ENCODE measurements around the gene KPNA4. TPM values are rescaled to one million over a fixed set of nuclear protein-coding genes. Genes with fewer than 3 reads are reported as not detected.

The KPNA4 gene
- total RNA-seq, 4 donors from 2014 or later, result 19.9 to 34.7 (median 23.4) TPM

GRCh38 chr3:160566499-160566898 lies 1.1 kb upstream of the KPNA4 start:
- no peaks in the 10 kb centered on the region for H3K27me3 ChIP-seq
- H3K36me3 ChIP-seq, result peaks cover 0 to 10% (median 0%) of the 10 kb centered on the region in 3 donors
- no peaks in the 10 kb centered on the region for H3K9me3 ChIP-seq
- peaks cover 15 to 45% (median 24%) of the 10 kb centered on the region in 3 donors for H3K4me1 ChIP-seq
- 9 to 22% methylated on average over 10 of the region's 10 CpGs for WGBS, 2 donors
- H3K4me3 ChIP-seq, result peak overlapping the region; percentile 65 to 90 (median 84)
- no peak for DNase-seq
- intact Hi-C loops (cut with DNase I), result no loop called here
- TF ChIP-seq, protein P1, sequence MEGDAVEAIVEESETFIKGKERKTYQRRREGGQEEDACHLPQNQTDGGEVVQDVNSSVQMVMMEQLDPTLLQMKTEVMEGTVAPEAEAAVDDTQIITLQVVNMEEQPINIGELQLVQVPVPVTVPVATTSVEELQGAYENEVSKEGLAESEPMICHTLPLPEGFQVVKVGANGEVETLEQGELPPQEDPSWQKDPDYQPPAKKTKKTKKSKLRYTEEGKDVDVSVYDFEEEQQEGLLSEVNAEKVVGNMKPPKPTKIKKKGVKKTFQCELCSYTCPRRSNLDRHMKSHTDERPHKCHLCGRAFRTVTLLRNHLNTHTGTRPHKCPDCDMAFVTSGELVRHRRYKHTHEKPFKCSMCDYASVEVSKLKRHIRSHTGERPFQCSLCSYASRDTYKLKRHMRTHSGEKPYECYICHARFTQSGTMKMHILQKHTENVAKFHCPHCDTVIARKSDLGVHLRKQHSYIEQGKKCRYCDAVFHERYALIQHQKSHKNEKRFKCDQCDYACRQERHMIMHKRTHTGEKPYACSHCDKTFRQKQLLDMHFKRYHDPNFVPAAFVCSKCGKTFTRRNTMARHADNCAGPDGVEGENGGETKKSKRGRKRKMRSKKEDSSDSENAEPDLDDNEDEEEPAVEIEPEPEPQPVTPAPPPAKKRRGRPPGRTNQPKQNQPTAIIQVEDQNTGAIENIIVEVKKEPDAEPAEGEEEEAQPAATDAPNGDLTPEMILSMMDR (IDR thresholded peaks at IDR 0.05), result no peak
- no peak for TF ChIP-seq POLR2A (IDR thresholded peaks at IDR 0.05)
- peak overlapping the region; percentile 95 to 99 (median 98) for H3K27ac ChIP-seq

GRCh38 chr3:160564949-160565441 lies 376 bp downstream of the KPNA4 start:
- intact Hi-C loops (cut with DNase I), result no loop called here
- Histone ChIP-seq H3K4me3 (peak overlapping the region; percentile 65 to 90 (median 84)), H3K4me1 (peaks cover 20 to 60% (median 24%) of the 10 kb centered on the region in 3 donors), H3K27me3 (no peaks in the 10 kb centered on the region), H3K27ac (peak overlapping the region; percentile 95 to 99 (median 98)), H3K36me3 (peaks cover 0 to 10% (median 0%) of the 10 kb centered on the region in 3 donors), H3K9me3 (no peaks in the 10 kb centered on the region)
- no peak for DNase-seq
- 0% methylated on average over 27 of the region's 62 CpGs; no CpG with 5 or more reads in 1 of the 2 donors for WGBS, 2 donors
- TF ChIP-seq, protein P1 (IDR thresholded peaks at IDR 0.05), result no peak
- TF ChIP-seq POLR2A (IDR thresholded peaks at IDR 0.05), result no peak

- Histone ChIP-seq H3K27me3 (no peaks in the 10 kb centered on the region), H3K4me3 (peak overlapping the region; percentile 65 to 90 (median 84)), H3K9me3 (no peaks in the 10 kb centered on the region), H3K27ac (peak overlapping the region; percentile 95 to 99 (median 98)), H3K4me1 (peaks cover 20 to 65% (median 24%) of the 10 kb centered on the region in 3 donors), H3K36me3 (peaks cover 0 to 10% (median 0%) of the 10 kb centered on the region in 3 donors)
- intact Hi-C loops (cut with DNase I), result no loop called here
- TF ChIP-seq, protein P1 (IDR thresholded peaks at IDR 0.05), result no peak
- TF ChIP-seq POLR2A (IDR thresholded peaks at IDR 0.05), result no peak
- no peak for DNase-seq
- 0 to 2% methylated on average over 5 to 11 of the region's 34 CpGs for WGBS, 2 donors
Observed at GRCh38 chr3:160564258-160564911, 986 bp downstream of the KPNA4 start.

DNA sequence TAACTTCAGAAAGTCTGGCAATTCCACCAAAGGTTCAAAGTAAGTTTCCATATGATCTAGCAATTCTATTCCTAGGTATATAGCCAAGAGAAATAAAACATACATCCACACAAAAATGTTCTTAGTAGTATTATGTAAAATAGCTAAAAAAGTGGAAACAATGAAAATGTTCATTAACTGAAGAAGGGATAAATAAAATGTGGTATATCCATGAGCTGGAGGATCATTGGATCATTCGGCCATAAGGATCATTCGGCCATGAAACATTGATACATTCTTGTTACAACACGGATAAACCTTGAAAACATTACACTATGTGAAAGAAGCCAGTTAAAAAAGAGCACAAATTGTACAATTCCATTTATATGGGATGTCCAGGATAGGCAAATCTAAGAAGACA lies 2.4 kb downstream of the KPNA4 start:
- Histone ChIP-seq H3K9me3 (no peaks in the 10 kb centered on the region), H3K4me1 (peaks cover 20 to 76% (median 24%) of the 10 kb centered on the region in 3 donors), H3K27me3 (no peaks in the 10 kb centered on the region), H3K36me3 (no peaks in the 10 kb centered on the region), H3K27ac (no peak overlapping the region), H3K4me3 (peak overlapping the region in 1 of 4 donors; percentile 90)
- no peak for TF ChIP-seq POLR2A (IDR thresholded peaks at IDR 0.05)
- TF ChIP-seq, protein P1 (IDR thresholded peaks at IDR 0.05), result no peak
- WGBS, 2 donors, result 77 to 79% methylated on average over 3 of the region's 3 CpGs
- DNase-seq, result no peak
- intact Hi-C loops (cut with DNase I), result no loop called here

DNA sequence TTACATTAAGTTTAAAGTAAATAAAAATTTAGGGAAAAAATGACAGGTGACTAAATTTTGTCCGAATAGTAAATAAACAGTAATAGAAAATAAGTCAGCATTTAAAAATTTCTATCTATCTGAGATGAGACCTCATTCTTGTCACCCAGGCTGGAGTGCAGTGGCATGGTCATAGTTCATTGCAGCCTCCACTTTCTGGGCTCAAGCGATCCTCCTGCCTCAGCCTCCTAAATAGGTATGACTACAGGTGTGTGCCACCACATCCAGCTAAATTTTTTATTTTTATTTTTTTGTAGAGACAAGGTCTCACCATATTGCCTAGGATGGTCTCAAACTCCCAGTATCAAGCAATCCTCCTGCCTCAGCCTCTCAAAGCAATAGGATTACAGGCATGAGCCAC lies 7.8 kb downstream of the KPNA4 start:
- Histone ChIP-seq H3K27ac (no peak overlapping the region), H3K36me3 (no peaks in the 10 kb centered on the region), H3K9me3 (no peaks in the 10 kb centered on the region), H3K4me1 (peaks cover 5 to 73% (median 9%) of the 10 kb centered on the region in 3 donors), H3K27me3 (no peaks in the 10 kb centered on the region), H3K4me3 (no peak overlapping the region)
- TF ChIP-seq POLR2A (IDR thresholded peaks at IDR 0.05), result no peak
- TF ChIP-seq, protein P1 (IDR thresholded peaks at IDR 0.05), result no peak
- intact Hi-C loops (cut with DNase I), result no loop called here
- no peak for DNase-seq
- WGBS, 2 donors, result 93 to 98% methylated on average over 2 of the region's 2 CpGs
